ENCODE results near the gene BNC2. TPM values are rescaled to one million over a fixed set of nuclear protein-coding genes. Genes with fewer than 3 reads are reported as not detected.

BNC2 gene
- total and polyA plus RNA-seq, 4 donors = 0.96 to 23.2 (median 9.7) TPM

DNA sequence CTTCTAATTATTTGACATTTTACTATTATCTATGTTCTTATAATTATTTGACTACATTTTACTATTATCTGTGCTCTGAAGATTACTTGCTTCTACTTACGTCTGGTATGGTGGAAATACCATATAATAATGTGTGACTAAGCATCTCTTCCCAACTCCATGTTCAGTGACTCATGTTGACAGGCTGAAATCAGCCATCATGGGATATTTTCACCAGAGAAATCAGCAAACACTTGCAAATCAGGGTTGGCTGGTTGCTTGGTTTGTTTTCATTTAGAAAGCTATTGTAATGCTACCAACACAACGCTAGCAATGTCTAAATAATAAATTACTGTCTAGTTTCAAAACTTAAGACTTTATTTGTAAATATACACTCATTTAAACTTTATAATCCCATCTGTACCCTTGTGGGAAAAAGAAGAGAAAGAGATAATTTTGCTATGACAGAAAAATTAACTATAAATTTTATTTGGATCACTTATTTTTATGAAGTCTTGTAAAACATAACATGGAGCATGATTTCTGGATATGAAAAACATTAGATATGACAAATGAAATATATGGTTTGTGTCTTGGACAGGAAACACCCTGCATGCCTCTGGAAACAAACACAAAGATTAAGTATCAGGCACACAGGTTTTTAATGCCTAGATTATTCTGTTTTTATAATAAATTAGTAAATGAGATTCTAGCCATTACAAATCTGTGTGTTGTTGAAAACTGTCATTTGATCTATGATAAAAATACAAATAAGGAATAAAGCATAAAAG is 337.6 kb downstream of the BNC2 start:
- no peak overlapping the region for H3K9ac ChIP-seq (ENCODE audit: insufficient read depth in 1 of 2, low read length in 2 of 2)
- no peaks in the 10 kb centered on the region for H3K36me3 ChIP-seq (ENCODE audit: control insufficient read depth in 4 of 4, insufficient read depth in 4 of 4, low read length in 4 of 4)
- DNase-seq = no peak
- 71 to 85% methylated on average over 2 of the region's 2 CpGs for WGBS, 2 donors
- peaks cover 0 to 3% (median 0%) of the 10 kb centered on the region in 4 donors for H3K9me3 ChIP-seq (ENCODE audit: control insufficient read depth in 4 of 4, insufficient read depth in 3 of 4, low read length in 3 of 4)
- H3K27ac ChIP-seq (ENCODE audit: low read depth in 1 of 2, low read length in 1 of 2) = no peak overlapping the region
- TF ChIP-seq, protein P1, sequence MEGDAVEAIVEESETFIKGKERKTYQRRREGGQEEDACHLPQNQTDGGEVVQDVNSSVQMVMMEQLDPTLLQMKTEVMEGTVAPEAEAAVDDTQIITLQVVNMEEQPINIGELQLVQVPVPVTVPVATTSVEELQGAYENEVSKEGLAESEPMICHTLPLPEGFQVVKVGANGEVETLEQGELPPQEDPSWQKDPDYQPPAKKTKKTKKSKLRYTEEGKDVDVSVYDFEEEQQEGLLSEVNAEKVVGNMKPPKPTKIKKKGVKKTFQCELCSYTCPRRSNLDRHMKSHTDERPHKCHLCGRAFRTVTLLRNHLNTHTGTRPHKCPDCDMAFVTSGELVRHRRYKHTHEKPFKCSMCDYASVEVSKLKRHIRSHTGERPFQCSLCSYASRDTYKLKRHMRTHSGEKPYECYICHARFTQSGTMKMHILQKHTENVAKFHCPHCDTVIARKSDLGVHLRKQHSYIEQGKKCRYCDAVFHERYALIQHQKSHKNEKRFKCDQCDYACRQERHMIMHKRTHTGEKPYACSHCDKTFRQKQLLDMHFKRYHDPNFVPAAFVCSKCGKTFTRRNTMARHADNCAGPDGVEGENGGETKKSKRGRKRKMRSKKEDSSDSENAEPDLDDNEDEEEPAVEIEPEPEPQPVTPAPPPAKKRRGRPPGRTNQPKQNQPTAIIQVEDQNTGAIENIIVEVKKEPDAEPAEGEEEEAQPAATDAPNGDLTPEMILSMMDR (IDR thresholded peaks at IDR 0.05; ENCODE audit: control extremely low read depth, extremely low read depth) = no peak
- no peak for ATAC-seq (ENCODE audit: insufficient read depth, low FRiP score)
- H3K4me3 ChIP-seq = no peak overlapping the region
- peaks cover 0 to 22% (median 0%) of the 10 kb centered on the region in 5 donors for H3K4me1 ChIP-seq (ENCODE audit: control insufficient read depth in 5 of 5, insufficient read depth in 5 of 5, low read length in 5 of 5)
- no peaks in the 10 kb centered on the region for H3K27me3 ChIP-seq (ENCODE audit: control insufficient read depth in 3 of 3, insufficient read depth in 3 of 3, low read length in 2 of 3)

DNA sequence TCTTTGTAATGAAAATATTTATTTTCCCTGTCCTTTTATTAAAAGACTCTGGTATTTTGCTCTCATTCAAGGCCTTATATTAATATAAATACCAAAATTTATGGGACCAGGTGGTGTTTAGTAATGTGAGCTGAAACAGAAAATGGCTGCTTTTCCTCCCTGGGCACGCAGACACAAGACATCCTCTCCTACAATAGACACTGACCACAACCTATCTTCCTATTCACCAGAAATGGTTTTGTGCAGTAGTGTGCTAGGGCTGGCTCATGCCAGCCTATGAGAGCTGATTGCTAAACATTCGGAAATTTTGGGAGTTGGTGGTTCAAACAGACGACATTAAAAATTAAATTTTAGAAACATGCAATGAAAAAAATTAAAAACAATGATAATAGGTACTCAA is 338.2 kb downstream of the BNC2 start:
- Histone ChIP-seq H3K9ac (ENCODE audit: insufficient read depth in 1 of 2, low read length in 2 of 2) (no peak overlapping the region), H3K4me3 (no peak overlapping the region), H3K9me3 (ENCODE audit: control insufficient read depth in 4 of 4, insufficient read depth in 3 of 4, low read length in 3 of 4) (peaks cover 0 to 3% (median 0%) of the 10 kb centered on the region in 4 donors), H3K36me3 (ENCODE audit: control insufficient read depth in 4 of 4, insufficient read depth in 4 of 4, low read length in 4 of 4) (no peaks in the 10 kb centered on the region), H3K27ac (ENCODE audit: low read depth in 1 of 2, low read length in 1 of 2) (no peak overlapping the region), H3K4me1 (ENCODE audit: control insufficient read depth in 5 of 5, insufficient read depth in 5 of 5, low read length in 5 of 5) (peaks cover 0 to 22% (median 0%) of the 10 kb centered on the region in 5 donors), H3K27me3 (ENCODE audit: control insufficient read depth in 3 of 3, insufficient read depth in 3 of 3, low read length in 2 of 3) (no peaks in the 10 kb centered on the region)
- ATAC-seq (ENCODE audit: insufficient read depth, low FRiP score) (no peak), DNase-seq (no peak)
- TF ChIP-seq, protein P1 (IDR thresholded peaks at IDR 0.05; ENCODE audit: control extremely low read depth, extremely low read depth) = no peak
- WGBS, 2 donors = 93% methylated on average over 3 of the region's 3 CpGs

DNA sequence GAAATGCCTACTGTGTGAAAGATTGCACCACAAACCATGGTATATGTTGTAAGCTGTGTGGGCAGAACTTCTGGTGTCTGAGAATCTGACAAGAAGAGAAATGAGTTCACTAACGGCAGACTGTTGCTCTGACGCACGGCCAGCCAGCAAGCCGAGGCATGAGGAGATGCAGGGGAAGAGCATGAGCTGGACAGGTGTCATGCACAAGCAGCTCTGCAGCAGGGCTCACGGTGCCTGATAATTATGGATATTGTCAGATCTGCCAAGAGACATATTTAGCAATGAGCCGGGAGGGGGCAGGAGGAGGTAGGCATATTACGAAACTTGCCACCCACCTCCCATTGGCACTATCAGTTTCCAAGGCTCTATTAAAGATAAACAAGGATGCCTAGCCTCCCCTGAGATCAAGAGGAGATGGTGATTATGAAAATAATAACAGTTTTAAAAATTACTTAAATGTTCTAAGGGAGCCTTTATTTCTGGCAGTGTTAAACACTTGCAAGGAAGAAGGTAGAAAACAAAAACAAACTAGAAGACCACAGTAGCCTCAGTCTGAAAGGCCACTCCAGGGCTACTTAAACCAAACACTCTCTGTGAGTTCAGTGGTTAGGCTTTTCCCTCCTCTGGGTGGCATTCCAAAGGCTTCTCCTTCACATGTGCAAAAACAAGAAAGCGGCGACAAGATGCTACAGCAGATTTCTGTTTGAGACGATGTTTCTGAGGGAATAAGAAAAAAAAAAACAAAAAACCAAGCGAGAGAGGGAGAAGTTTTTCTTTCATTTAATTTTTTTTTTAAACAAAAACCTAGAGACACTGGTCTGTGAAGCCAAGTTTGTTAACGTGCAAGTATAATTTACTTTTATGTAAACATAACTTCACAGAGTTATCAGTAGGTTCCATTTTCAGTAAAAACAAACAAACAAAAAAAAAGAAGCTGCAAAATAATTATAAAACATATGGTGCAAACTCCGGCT is 339.5 kb downstream of the BNC2 start:
- no peak overlapping the region for H3K27ac ChIP-seq (ENCODE audit: low read depth in 1 of 2, low read length in 1 of 2)
- no peaks in the 10 kb centered on the region for H3K27me3 ChIP-seq (ENCODE audit: control insufficient read depth in 3 of 3, insufficient read depth in 3 of 3, low read length in 2 of 3)
- peak overlapping the region in 1 of 2 donors; percentile 77 for H3K9ac ChIP-seq (ENCODE audit: insufficient read depth in 1 of 2, low read length in 2 of 2)
- peaks cover 0 to 3% (median 0%) of the 10 kb centered on the region in 4 donors for H3K9me3 ChIP-seq (ENCODE audit: control insufficient read depth in 4 of 4, insufficient read depth in 3 of 4, low read length in 3 of 4)
- TF ChIP-seq, protein P1 (IDR thresholded peaks at IDR 0.05; ENCODE audit: control extremely low read depth, extremely low read depth) = no peak
- WGBS, 2 donors = 70 to 75% methylated on average over 13 of the region's 13 CpGs
- peak; percentile 29 to 60 (median 59) for DNase-seq
- no peak for ATAC-seq (ENCODE audit: insufficient read depth, low FRiP score)
- peaks cover 0 to 23% (median 0%) of the 10 kb centered on the region in 5 donors for H3K4me1 ChIP-seq (ENCODE audit: control insufficient read depth in 5 of 5, insufficient read depth in 5 of 5, low read length in 5 of 5)
- H3K4me3 ChIP-seq = no peak overlapping the region
- no peaks in the 10 kb centered on the region for H3K36me3 ChIP-seq (ENCODE audit: control insufficient read depth in 4 of 4, insufficient read depth in 4 of 4, low read length in 4 of 4)
